Gastrocnemius medialis (tissue), 4 donors: ENCODE results near the gene SPACA6. TPM values are rescaled to one million over a fixed set of nuclear protein-coding genes. Genes with fewer than 3 reads are reported as not detected.

Experiments used
- ATAC-seq, 2 donors: fragments of 150-250 bp; one replicate each; pipeline ENCODE4 v1.9.1; 2016
- DNase-seq, 2 donors: peaks; one replicate each; pipeline ENCODE4 v3.0.0-alpha.2; 2019
- H3K27ac ChIP-seq, 4 donors: fragments of 200-600 bp; sonication (generic); 1 replicate in 1 of 4; 2 replicates in 3 of 4; pipeline ENCODE4 v1.5.1; 2016 to 2018; ENCODE audit warnings: mild to moderate bottlenecking in 2 of 4, moderate library complexity in 1 of 4
- H3K27me3 ChIP-seq, 3 donors: fragments of 200-600 bp; sonication (generic) in 2 of 3; 1 replicate in 1 of 3; 2 replicates in 2 of 3; pipeline versions ENCODE4 v1.5.1 to v1.6.0; 2016 to 2019; ENCODE audit warnings: mild to moderate bottlenecking in 1 of 3, moderate library complexity in 1 of 3
- H3K36me3 ChIP-seq, 2 donors: fragments of 200-600 bp; sonication (generic) in 1 of 2; one replicate each; pipeline ENCODE4 v1.5.1; 2017 to 2018
- H3K4me1 ChIP-seq, 2 donors: fragments of 200-600 bp; sonication (generic) in 1 of 2; one replicate each; pipeline ENCODE4 v1.5.1; 2016 to 2017; ENCODE audit warnings: mild to moderate bottlenecking in 2 of 2
- H3K4me3 ChIP-seq, 4 donors: fragments of 200-600 bp; sonication (generic) in 3 of 4; 1 replicate in 1 of 4; 2 replicates in 3 of 4; pipeline ENCODE4 v1.5.1; 2016 to 2019; ENCODE audit warnings: mild to moderate bottlenecking in 2 of 4
- H3K9me3 ChIP-seq, 3 donors: fragments of 200-600 bp; sonication (generic) in 2 of 3; 1 replicate in 1 of 3; 2 replicates in 2 of 3; pipeline ENCODE4 v1.5.1; 2016 to 2019
- CTCF ChIP-seq, 5 experiments: fragments of 450-650 bp in 3 of 5; fragments of 200-600 bp in 2 of 5; sonication (generic) in 2 of 5; IDR thresholded peaks in 4 of 5; conservative IDR thresholded peaks in 1 of 5; 1 replicate in 4 of 5; 2 replicates in 1 of 5; pipeline ENCODE4 v1.5.1; 2016 to 2019; ENCODE audit warnings: antibody characterized with exemption in 5 of 5, mild to moderate bottlenecking in 3 of 5, moderate library complexity in 3 of 5
- POLR2A ChIP-seq, 2 donors: fragments of 450-650 bp; IDR thresholded peaks; one replicate each; pipeline ENCODE4 v1.6.1; 2017; ENCODE audit warnings: antibody characterized with exemption in 2 of 2, mild to moderate bottlenecking in 2 of 2, moderate library complexity in 2 of 2
- in situ Hi-C, 4 donors: fragments of 200-750 bp; cut with MboI; loops; one replicate each; pipeline versions ENCODE4 v1.15.0 to v1.8.0; 2017; ENCODE audit warnings: low sequenced_read_pairs in 4 of 4
- intact Hi-C: fragments of 100-400 bp; cut with DNase I; formaldehyde crosslinking; loops from one replicate; pipeline ENCODE4 v1.15.1; 2023; ENCODE audit warnings: low total_unique reads
- total RNA-seq, 4 donors: library from RNA; depleted of rRNA; stranded (reverse); fragments of >200 nt; gene quantifications; one replicate each; pipeline versions ENCODE4 v1.1.0 to v1.2.3, GENCODE V29; 2016

The SPACA6 gene
- total RNA-seq, 4 donors from 2014 or later = 0.64 to 0.94 (median 0.71) TPM; not detected in 1

- no peak for ATAC-seq
- no peak overlapping the region for H3K27ac ChIP-seq
- no peaks in the 10 kb centered on the region for H3K4me1 ChIP-seq
- no peaks in the 10 kb centered on the region for H3K36me3 ChIP-seq
- no peak for DNase-seq
- intact Hi-C loops = no loop called here
- no peak overlapping the region for H3K4me3 ChIP-seq
- no peaks in the 10 kb centered on the region for H3K9me3 ChIP-seq
- peaks cover 20 to 43% (median 24%) of the 10 kb centered on the region in 3 donors for H3K27me3 ChIP-seq
- in situ Hi-C loops = no loop called here
- TF ChIP-seq CTCF (IDR thresholded peaks at IDR 0.05 in 4 of 5, conservative IDR thresholded peaks at IDR 0.05 in 1 of 5) (no peak), POLR2A (IDR thresholded peaks at IDR 0.05) (no peak)
Measured at GRCh38 chr19:51722492-51722891, 29.4 kb downstream of the SPACA6 start.

- H3K27ac ChIP-seq = no peak overlapping the region
- no peaks in the 10 kb centered on the region for H3K4me1 ChIP-seq
- intact Hi-C loops = no loop called here
- no peak overlapping the region for H3K4me3 ChIP-seq
- H3K9me3 ChIP-seq = no peaks in the 10 kb centered on the region
- in situ Hi-C loops = no loop called here
- no peaks in the 10 kb centered on the region for H3K36me3 ChIP-seq
- H3K27me3 ChIP-seq = peaks cover 10 to 36% (median 16%) of the 10 kb centered on the region in 3 donors
- TF ChIP-seq CTCF (IDR thresholded peaks at IDR 0.05 in 4 of 5, conservative IDR thresholded peaks at IDR 0.05 in 1 of 5) = no peak
- TF ChIP-seq POLR2A (IDR thresholded peaks at IDR 0.05) = no peak
- ATAC-seq (no peak), DNase-seq (no peak)
Measured at GRCh38 chr19:51724543-51724942, 31.4 kb downstream of the SPACA6 start.

- ATAC-seq (no peak), DNase-seq (no peak)
- Histone ChIP-seq H3K9me3 (no peaks in the 10 kb centered on the region), H3K36me3 (no peaks in the 10 kb centered on the region), H3K4me3 (no peak overlapping the region), H3K27me3 (peaks cover 0 to 24% (median 13%) of the 10 kb centered on the region in 3 donors), H3K4me1 (no peaks in the 10 kb centered on the region), H3K27ac (no peak overlapping the region)
- in situ Hi-C loops = no loop called here
- intact Hi-C loops = no loop called here
- no peak for TF ChIP-seq CTCF (IDR thresholded peaks at IDR 0.05 in 4 of 5, conservative IDR thresholded peaks at IDR 0.05 in 1 of 5)
- no peak for TF ChIP-seq POLR2A (IDR thresholded peaks at IDR 0.05)
Measured at GRCh38 chr19:51726049-51726448, 32.9 kb downstream of the SPACA6 start.

- H3K27ac ChIP-seq = no peak overlapping the region
- H3K36me3 ChIP-seq = no peaks in the 10 kb centered on the region
- peaks cover 0 to 23% (median 7%) of the 10 kb centered on the region in 3 donors for H3K27me3 ChIP-seq
- H3K9me3 ChIP-seq = no peaks in the 10 kb centered on the region
- no peak overlapping the region for H3K4me3 ChIP-seq
- H3K4me1 ChIP-seq = no peaks in the 10 kb centered on the region
- in situ Hi-C loops = no loop called here
- no peak for ATAC-seq
- intact Hi-C loops = no loop called here
- no peak for DNase-seq
- TF ChIP-seq POLR2A (IDR thresholded peaks at IDR 0.05) (no peak), CTCF (IDR thresholded peaks at IDR 0.05 in 4 of 5, conservative IDR thresholded peaks at IDR 0.05 in 1 of 5) (no peak)
Measured at GRCh38 chr19:51727349-51727880, 34.3 kb downstream of the SPACA6 start.

- Histone ChIP-seq H3K4me1 (no peaks in the 10 kb centered on the region), H3K4me3 (no peak overlapping the region), H3K27ac (no peak overlapping the region), H3K36me3 (no peaks in the 10 kb centered on the region), H3K27me3 (peaks cover 0 to 19% (median 7%) of the 10 kb centered on the region in 3 donors), H3K9me3 (no peaks in the 10 kb centered on the region)
- no peak for ATAC-seq
- TF ChIP-seq POLR2A (IDR thresholded peaks at IDR 0.05) (no peak), CTCF (IDR thresholded peaks at IDR 0.05 in 4 of 5, conservative IDR thresholded peaks at IDR 0.05 in 1 of 5) (no peak)
- intact Hi-C loops = no loop called here
- DNase-seq = no peak
- in situ Hi-C loops = no loop called here
Measured at GRCh38 chr19:51729781-51730180, 36.7 kb downstream of the SPACA6 start.
